Pons (tissue), 1 donor: Measurements from ENCODE around the gene CDK6.
A peak's percentile ranks its signal among the peaks of the same experiment; 100 is the strongest.

Experiments used
- DNase-seq: peaks from one replicate; pipeline ENCODE4 v3.0.0-alpha.2; 2016; ENCODE audit warnings: low spot score

Gene CDK6

DNA sequence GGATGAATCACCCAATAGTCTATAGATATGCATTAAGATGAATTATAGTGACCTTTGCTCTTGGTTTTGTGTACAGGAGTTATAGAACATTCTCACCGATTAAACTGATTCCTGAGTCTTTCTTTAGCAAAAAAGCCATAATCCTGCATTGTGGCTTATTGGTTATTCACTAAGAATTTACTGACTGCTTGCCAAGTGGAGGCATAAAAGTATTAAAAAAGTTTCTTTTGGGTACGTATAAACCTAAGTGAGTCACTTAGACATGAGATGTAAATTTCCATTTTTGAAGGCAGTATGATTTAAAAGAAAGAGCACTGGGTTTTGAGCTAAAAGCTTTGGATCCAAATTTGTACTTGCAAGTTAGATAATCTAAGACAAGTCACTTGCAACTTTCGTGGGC, 100.7 kb downstream of the CDK6 start:
- DNase-seq, result no peak

DNA sequence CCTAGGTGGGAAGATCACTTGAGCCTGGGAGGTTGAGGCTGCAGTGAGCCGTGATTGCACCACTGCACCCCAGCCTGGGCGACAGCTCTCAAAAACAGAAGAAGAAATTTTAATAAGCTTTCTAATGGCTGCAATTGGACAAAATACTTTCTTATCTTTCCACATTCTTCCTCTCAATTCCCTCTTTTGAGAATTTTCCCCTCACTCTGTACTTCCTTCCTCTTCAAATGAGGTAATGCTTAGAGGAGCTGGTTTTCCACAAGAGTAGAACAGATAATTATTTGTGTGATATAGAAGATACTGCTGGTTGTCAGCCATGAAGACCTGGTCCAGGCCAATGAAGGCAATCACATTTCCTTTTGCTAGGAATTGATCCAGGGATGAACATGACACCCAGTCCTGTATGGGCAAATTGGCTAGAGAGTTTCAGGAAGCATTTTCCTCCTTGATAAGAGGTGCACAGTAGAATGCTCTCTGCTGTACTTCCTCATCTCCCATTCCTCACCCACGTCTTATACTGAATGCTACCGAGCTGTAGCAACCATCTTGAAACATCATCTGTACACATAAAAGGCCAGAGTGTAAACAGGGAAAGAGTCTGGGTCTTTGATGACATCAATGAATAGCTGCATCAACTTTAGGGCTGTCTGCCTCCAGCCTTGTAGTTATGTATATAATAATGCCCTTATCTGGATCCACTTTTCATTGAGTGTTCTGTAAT, 103.9 kb downstream of the CDK6 start:
- no peak for DNase-seq

DNA sequence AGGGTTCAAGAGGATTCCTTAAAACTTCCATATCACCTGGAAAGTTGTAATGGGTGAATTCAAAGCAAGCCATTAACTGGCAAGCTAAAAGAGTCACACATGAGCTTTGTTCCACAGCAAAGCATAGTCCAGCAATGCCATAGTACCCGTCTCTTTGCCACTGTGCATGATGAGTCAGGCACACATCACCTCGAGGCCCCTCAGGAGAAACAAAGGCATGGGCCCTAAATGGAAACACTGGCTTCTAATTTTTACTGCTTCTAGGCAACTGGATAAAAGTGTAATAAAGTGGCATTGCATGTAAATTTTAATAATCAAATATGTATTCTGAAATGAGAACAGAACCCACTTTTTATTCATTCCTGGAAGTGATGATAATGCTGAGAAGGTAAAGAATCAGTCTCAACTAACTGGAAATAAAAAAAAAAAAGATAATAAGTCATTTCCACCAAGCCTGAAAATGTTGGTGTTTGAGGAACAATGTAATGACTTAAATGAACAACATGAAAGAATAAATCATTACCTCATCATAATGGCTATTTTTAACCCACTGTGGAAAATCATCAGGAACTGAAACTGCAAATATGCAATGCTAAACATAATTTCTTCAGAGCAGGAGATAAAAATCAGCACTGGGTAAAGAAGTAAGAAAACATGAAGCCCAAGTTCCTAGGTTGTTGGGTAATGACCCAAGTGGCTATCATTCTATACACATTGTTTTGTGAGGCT, 104.9 kb downstream of the CDK6 start:
- no peak for DNase-seq

DNA sequence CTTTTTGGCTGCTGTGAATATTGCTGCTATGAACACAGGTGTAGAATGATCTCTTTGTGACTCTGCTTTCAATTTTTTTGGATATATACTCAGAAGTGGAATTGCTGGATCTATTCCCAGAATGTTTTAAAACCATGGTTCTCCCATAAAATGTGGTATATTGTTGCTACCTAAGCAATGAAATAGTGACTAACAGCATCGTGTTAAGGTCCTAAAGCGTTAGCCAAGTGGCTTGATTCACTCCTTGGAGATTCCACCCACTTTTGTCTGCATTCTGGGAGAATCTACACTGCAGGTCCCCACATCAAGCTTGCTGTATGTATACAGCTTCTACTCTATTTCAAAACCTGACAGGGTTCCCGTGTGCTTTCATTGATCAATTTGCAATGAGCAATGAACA, 105.6 kb downstream of the CDK6 start:
- no peak for DNase-seq

DNA sequence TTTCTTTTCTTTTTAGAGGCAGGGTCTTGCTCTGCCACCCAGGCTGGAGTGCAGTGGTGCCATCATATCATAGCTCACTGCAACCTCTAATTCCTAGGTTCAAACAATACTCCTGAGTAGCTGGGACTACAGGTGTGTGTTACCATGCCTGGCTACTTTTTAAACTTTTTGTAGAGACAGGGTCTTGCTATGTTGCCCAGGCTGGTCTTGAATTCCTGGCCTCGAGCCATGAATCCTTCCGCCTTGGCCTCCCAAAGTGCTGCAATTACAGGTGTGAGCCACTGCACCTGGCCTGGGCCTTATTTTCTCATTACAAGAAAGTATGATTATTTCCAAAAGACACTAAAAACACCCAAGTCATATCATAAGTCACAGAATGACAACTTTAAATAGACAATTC, 106.6 kb downstream of the CDK6 start:
- no peak for DNase-seq

DNA sequence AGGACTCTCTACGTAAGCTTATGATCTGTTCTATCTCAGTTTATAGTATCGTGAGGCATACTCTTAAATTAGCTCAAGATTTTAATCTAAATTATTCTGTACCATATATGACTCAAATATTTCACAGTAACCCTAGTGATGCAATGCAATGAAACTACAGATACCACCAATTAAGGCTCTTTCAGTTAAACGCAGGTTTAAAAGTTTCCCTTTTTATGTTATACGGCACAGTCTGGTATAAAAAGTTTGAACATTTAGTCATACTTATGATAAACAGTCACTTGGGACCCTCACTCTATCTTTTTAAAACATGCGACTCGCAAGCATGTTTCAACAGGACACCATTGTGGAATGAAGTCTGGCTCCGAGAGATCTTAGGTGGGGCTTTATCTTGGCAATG, 107.2 kb downstream of the CDK6 start:
- no peak for DNase-seq

DNA sequence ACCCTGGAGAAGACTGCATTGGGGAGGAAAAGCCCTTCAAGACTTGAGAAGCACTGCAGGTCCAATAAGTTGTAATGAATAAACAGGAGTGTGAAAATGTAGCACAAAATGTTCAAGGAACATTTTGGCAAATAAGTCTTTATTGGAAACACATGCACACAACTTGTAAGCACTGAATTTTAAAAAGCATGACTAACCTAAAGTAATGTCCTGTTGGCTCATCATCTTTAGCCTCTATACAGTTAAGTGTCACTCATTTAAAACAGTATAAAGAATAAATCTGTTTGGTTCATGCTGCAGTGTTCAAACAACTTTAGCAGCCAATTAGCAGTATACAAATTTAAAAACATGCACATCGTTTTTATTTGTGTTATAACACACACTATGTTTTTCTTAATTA, 108.6 kb downstream of the CDK6 start:
- DNase-seq, result no peak

DNA sequence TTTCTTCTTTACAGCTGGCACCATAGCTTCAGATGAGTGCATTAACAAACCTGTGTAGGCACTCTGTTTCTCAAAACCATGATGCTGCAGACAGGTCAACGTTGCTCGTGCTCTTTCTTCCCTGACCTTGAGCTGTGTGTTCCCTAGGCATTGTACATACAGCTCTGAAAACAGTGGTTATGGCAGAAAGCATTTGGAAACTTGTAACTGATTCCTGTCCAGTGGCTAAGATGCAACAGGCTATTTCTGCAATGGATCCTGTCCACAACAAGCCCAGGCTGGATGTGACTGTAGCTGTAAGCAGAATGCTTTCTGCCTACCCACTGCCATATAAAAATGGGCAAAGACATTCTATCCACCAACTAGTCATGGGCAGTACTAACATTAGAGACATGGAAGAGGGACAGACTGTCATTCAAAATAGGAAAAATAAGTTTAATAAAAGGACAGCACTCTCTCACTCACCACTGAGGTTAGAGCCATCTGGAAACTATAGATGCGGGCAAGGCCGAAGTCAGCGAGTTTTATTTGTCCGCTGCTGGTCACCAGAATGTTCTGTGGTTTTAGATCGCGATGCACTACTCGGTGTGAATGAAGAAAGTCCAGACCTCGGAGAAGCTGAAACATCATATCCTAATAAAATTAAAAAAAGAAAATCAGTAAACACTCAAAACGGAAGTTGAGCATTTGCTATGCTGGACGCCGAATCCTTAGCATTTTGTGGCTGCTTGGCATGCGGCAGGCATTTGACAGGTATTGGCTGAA, 111.0 kb downstream of the CDK6 start:
- DNase-seq, result no peak

DNA sequence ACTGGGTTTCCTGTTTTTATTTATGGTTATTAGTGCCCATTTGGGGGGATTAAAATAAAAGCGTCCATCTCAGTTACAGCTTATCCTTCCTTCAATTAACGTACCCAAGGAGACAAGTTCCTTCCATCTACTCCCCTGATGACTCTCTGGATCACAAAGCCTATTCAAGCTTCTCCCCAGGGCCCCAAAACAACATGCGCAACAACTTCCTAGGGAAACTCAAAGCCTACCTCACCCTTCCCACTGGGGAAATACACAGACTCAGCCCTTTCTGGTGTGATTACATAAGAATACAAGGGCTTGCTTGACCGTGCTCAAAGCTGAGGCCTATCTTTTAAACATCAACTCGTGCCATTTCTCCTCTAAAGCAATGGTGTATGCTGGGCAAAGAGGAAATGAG, 112.4 kb downstream of the CDK6 start:
- no peak for DNase-seq

DNA sequence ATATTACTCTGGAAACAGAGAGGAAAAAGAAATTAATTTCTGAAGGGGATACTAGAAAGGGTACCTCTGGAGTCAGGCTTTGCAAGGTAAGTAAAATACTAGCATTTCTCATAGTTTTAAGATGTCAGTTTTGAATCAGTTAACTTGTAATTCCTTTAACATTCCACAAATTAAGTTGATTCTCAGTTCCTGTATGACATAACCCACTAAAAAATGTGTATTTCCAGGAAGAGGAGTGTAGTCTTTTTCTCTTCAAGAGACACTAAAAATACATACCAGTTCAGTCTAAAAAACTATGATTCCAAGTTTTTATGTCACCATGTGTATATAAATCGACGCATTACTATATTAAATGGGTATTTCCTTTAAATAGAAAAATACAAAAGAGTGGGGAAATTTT, 113.2 kb downstream of the CDK6 start:
- DNase-seq, result no peak

DNA sequence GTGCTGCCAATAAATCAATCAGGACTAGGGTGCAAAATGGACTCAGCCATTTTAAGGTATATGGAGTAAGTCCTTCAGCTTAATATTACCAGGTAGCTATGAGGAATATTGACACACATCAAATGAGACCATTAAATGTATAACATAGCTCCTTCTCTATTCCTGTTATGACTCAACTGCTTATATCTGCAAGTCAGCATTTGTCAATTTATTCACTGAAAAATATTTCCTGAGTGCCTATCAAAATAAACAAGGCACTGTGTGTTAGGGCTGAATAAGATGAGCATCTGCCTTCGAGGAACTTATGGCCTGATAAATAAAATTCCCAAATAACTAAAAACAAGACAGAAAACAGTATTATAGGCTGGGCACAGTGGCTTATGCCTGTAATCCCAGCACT, 113.8 kb downstream of the CDK6 start:
- DNase-seq, result no peak

DNA sequence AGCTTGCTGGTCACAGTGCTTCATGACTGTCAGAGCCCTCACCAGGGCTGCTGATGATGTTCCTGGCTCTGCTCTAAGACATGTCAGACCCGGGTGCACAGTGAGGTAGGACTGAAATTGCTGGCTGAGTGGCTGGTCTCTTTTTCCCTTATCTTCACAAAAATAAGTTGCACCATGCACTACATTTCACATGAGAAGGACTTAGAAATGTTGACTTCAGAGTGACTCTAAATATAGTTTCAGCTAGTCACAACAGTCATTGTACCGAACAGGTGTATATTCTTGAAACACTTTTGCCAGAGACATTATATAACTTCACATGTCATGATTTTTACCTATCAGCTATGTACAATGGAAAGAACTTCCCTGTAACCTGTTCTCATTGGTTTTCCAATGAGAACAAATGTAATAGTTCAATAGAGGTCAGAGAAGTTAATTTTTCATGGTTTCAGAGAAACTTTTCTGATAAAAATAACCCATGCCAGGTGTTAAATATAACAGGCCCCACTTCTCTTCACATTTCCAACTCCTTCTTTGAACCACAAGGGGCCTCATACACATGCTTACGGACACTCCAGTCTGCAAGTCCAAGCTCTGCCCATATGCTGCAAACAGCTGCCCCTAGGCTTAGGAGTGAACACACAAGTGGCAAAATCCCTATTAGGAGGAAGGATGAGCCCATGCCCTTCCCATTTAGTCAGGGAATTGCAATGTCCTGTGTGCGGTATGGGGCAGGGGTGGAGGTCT, 115.6 kb downstream of the CDK6 start:
- no peak for DNase-seq

DNA sequence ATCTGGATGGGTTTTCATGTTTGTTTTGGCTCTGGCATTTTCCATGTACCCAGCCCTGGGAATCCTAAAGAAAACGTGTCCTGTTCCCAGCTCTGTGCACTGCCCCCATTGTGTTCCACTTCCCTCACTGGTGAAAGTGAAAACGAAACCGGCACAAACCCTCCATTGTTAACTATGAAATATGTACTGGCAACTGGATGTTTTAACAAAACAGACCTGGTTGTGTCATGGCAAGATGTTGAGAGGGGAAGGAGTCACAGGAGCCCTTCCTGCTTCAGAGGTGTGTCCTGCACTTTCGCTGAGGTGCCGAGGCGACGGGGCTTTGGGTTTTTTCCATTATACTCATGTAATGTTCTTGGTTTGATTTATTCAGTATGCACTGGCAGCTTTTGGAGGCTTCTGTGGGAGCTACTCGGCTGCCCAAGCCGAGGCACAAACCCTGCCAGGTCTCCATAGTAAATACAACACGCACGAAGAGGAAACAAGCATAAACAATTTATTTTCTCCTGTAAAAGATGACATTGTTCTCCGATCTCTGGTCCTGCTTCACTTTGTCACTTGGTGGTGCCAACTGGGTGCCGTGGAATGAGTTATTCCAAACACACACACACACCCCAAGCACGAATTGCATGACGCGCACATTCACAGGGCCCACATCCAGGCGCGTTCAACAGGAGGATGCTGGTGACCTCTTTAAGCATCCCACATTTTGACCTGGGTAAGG, 118.2 kb downstream of the CDK6 start:
- DNase-seq, result peak; percentile 94

DNA sequence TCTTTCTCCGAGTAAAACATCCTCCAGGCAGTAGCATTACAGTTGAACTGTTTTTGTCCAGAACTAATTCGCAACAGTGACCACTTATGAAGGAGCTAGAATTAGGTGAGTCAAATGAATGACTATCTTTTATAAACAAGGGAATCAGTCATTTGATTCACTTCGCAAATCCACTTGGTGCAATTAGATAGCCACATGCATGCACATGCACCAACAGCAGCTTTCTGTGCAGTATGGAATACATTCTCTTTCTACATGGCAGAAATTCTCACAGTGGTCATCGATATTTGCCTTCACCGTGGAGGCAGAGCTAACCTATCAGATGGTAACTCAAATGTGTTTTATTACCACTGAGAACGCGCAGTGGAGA, 118.8 kb downstream of the CDK6 start:
- no peak for DNase-seq

DNA sequence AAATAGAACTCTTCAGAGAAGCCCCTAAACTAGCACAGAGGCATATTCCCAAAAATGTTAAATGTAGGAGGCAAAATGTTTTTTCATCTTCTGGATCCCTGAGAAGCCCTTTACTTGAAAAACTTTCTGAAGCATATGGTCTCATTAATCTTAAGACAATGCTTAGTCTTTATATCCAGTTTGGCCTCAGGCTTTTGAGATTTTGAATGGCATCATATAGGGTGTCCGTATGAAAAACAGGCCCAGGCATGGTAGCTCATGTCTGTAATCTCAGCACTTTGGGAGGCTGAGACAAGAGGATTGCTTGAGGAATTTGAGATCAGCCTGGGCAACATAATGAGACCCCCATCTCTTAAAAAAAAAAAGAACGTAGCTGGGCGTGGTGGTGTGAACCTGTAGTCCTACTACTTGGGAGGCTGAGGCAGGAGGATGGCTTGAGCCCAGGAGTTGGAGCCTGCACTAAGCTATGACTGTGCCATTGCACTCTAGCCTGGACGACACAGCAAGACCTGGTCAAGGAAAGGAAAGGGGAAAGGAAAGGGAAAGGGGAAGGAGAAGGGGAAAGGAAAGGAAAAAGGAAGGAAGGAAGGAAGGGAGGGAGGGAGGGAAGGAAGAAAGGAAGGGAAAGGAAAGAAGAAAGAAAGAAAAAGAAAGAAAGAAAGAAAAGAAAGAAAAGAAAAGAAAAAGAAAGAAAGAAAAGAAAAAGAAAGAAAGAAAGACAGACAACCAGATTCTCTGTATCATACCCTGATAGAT, 119.4 kb downstream of the CDK6 start:
- DNase-seq, result no peak

DNA sequence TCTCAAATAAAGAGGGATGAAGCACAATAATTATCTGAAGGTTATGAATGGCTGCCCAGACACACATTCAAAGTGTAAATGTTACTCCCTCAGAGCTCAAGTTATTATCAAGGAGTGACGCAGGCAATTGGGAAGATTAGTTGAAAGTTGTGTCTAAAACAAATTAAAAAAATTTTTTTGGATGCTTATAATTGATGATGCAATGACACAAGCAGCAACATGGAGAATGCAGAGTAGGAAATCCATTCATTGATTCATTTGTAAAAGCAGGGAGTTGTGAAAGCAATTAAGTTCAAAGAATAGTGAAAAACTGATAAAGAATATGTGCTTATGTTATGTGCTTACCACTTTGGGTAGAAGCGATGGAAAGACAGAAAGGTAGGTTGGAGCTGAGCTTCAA, 120.4 kb downstream of the CDK6 start:
- no peak for DNase-seq

DNA sequence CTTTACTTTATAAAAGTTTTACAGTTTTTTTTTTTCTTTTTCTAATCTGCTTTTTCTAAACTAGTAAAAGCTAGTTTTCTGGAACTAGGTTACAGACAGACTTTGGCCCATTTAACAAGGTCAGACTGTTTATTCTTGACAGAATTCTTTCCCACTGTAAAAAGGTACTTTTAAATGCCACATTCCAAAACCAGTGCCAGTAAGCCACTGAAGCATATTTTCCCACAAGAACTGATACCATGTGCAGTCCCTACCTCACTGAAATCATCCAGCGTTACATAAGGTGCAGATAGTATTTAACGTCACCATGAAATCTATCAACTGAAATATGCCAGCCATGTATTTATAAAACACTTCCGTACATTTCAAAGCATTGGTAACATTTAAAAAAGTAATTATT, 121.6 kb downstream of the CDK6 start:
- no peak for DNase-seq

DNA sequence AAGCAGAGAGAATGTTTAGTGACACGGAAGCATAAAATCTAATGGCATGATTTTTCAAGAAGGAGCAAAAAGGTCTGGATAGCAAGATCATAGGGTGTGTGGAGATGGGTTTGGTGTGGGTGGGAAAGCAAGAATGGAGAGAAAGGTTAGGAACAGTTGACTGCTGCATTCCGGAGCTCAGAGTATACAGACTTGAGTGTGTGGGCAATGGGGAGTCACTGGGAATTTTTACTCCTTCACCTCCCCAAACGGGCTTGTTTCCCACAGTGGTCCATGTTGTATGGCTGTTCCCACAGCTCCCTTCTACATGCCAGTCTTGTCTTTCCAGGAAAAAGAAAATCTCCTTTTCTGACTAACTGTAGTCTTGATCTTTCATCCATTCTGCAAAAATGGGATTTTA, 122.1 kb downstream of the CDK6 start:
- DNase-seq, result no peak

DNA sequence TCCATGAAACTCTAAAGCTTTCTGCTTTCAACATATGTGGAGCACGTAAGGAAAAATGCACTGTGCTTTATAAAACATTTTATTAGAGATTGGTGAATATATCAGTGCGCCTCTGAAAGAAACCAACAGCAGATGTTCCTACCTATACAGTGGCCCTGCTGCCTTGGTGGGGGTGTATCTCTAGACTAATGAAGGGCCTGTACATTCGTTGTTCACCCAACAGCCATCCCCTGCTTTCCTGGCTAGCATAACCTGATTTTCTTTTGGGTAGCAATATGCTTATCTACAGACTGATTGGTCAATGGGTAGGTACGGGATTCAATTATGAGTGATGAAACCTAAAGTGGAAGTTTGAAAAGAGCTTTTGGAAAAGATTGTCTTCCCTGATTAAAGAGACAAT, 126.5 kb downstream of the CDK6 start:
- DNase-seq, result no peak

DNA sequence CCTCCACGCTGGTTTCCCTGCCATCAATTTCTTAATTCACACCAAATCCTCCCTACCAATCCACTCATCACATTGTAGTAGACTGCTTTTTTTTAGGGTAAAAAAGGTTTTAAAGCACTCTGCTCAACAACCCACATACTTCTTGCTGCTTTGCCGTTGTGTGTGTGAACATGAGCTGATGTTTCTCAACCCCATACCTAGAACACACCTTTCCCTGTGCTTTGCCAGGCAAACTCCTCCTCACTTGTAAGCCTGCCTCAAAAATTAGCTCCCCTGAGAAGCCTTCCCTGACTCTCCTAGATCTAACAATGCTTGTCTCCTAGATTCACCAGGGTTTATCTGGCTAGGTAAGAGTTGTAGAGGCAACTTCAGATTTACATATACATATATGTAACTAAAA, 127.2 kb downstream of the CDK6 start:
- no peak for DNase-seq
